ENCODE data around the gene HENMT1. TPM values are rescaled to one million over a fixed set of nuclear protein-coding genes. Genes with fewer than 3 reads are reported as not detected.
"Not testable (repeated sequence)": the region's sequence is repeated elsewhere in the genome, so short reads cannot be mapped to it uniquely, and the experiment has no call there.

HENMT1 gene
- total RNA-seq, 2 experiments from 2014 or later, result 26.1 to 26.4 TPM

DNA sequence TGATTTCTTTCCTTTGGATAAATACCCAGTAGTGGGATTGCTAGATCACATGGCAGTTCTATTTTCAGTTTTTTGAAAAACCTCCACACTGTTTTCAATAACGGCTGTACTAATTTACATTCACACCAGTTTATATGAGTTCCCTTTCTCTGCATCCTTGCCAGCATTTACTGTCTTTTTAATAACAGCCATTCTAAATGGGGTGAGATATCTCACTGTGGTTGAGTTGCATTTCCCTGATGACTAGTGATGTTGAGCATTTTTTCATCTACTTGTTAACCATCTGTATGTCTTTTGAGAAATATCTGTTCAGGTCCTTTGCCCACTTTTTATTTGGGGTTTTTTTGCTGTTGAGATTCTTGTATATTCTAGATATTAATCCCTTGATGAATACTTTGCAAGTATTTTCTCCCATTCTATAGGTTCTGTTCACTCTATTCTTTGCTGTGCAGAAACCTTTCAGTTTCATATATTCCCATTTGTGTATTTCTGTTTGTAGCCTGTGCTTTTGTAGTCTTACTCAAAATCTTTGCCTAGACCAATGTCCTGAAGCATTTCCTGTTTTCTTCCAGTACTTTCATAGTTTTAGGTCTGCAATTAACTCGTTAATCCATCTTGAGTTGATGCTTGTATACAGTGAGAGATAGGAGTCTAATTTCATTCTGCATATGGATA lies 7.3 kb downstream of the HENMT1 start:
- peaks cover 20% of the 10 kb centered on the region for H3K4me1 Mint-ChIP-seq
- H3K4me3 Mint-ChIP-seq, result no peak overlapping the region
- peaks cover 10% of the 10 kb centered on the region for H3K9me3 Mint-ChIP-seq
- H3K27me3 Mint-ChIP-seq, result no peaks in the 10 kb centered on the region
- H3K36me3 Mint-ChIP-seq, result peaks cover 50% of the 10 kb centered on the region
- peak overlapping the region; percentile 49 for H3K27ac Mint-ChIP-seq
- DNase-seq, result no peak

DNA sequence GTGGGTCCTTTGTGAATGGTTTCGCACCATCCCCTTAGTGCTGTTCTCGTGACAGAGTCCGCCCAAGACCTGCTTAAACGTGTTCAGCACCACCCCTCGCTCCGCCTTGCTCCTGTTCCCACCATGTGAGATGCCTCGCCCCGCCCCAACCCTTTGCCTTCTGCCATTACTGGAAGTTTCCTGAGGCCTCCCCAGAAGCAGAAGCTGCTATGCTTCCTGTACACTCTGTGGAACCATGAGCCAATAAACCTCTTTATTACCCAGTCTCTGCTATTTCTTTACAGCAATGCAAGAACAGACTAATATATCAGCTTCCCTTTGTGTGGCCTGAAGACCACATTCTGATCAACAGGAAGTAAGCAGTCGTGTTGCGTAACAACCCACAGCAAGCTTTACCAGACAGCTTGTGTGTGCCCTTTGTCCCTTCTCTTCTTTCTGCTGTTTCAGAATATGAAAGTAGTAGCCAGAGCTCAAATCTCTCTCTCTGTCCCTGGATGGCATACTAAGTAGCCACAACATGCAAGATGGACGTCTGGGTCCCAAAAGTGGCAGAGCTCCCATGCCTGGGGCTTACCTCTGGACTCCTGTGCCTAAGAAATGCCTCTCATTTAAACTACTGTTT lies 14.1 kb downstream of the HENMT1 start:
- peak; percentile 71 for DNase-seq

DNA sequence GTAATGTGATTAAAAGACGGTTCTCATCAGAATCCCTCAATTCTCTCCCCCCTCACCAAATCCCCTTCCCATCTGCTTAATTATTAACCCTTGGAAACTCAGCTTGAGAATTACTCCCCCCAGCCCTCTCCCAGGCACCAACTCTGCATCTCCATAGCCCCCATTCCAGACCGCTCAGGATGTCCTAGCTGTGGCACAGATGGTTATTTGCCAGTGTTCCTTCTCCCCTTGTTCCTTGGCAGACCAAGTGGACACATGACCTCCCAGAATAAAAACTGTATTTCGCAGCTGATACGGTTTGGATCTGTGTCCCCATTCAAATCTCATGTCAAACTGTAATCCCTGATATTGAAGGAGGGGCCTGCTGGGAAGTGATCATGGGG lies 14.6 kb downstream of the HENMT1 start:
- H3K36me3 Mint-ChIP-seq, result peaks cover 47% of the 10 kb centered on the region

More for the DNA sequence above, 14.1 kb downstream of the HENMT1 start:
- Mint-ChIP-seq H3K4me1 (peaks cover 48% of the 10 kb centered on the region), H3K27me3 (no peaks in the 10 kb centered on the region), H3K4me3 (peak overlapping the region; percentile 47), H3K36me3 (peaks cover 52% of the 10 kb centered on the region), H3K9me3 (peaks cover 11% of the 10 kb centered on the region), H3K27ac (peak overlapping the region; percentile 97)

DNA sequence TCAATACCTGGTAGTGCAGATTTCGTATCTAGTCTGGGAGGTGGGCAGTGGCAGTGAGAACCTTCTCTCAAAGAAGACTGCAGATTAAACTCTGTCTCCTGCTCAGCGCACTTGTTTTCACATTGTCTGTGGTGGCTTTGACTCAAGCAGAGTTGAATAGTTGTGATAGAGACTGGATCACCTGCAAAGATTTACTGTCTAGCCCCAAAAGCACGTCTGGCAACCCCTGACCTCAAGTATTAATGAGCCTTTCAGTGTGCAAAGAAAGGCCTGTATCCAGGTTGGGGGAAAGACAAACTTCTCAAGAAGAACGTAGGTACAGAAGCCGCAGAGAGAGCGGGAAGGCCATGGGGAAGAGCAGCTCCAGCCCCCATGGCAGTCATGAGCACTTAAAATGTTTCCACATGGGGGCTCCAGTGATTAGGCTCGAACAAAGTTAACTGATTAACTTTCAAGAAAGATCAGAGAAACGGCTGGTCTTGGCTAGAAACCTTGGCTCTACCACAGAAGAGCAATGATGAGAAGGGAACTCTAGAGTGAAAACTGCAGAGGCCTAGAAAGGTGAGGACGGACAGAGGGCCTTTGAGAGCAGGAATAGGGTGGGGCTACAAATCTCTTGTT lies 15.2 kb downstream of the HENMT1 start:
- H3K27ac Mint-ChIP-seq, result peak overlapping the region; percentile 97

More for the DNA sequence above, 14.6 kb downstream of the HENMT1 start:
- Mint-ChIP-seq H3K27ac (peak overlapping the region; percentile 97), H3K4me1 (peaks cover 48% of the 10 kb centered on the region), H3K9me3 (peaks cover 10% of the 10 kb centered on the region), H3K27me3 (no peaks in the 10 kb centered on the region), H3K4me3 (peak overlapping the region; percentile 47)
- no peak for DNase-seq

DNA sequence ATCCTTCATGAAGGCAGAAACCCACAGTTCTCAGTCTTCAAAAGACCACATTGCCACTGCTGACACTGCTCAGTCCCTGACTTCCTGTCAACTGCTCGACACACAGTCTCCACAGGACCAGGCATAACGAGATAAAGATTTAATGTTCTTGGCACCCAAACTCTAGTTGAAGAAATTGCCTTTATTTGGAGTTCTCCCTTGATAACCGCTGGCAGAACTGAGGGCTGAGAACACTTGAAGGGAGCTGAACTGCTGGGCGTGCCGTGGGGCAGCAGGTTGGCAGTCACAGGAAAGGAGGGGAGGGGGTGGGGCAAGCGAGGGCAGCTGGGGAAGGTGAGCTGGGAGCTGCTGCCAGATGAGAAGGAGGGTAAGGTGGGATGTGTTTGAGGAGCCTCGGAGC lies 15.9 kb downstream of the HENMT1 start:
- Mint-ChIP-seq H3K36me3 (peaks cover 41% of the 10 kb centered on the region), H3K4me1 (peaks cover 53% of the 10 kb centered on the region), H3K27me3 (no peaks in the 10 kb centered on the region), H3K4me3 (peak overlapping the region; percentile 67), H3K9me3 (peaks cover 10% of the 10 kb centered on the region), H3K27ac (peak overlapping the region; percentile 97)
- DNase-seq, result no peak

More for the DNA sequence above, 15.2 kb downstream of the HENMT1 start:
- Mint-ChIP-seq H3K4me1 (peaks cover 48% of the 10 kb centered on the region), H3K27me3 (no peaks in the 10 kb centered on the region), H3K36me3 (peaks cover 42% of the 10 kb centered on the region), H3K9me3 (peaks cover 10% of the 10 kb centered on the region), H3K4me3 (peak overlapping the region; percentile 67)
- no peak for DNase-seq

DNA sequence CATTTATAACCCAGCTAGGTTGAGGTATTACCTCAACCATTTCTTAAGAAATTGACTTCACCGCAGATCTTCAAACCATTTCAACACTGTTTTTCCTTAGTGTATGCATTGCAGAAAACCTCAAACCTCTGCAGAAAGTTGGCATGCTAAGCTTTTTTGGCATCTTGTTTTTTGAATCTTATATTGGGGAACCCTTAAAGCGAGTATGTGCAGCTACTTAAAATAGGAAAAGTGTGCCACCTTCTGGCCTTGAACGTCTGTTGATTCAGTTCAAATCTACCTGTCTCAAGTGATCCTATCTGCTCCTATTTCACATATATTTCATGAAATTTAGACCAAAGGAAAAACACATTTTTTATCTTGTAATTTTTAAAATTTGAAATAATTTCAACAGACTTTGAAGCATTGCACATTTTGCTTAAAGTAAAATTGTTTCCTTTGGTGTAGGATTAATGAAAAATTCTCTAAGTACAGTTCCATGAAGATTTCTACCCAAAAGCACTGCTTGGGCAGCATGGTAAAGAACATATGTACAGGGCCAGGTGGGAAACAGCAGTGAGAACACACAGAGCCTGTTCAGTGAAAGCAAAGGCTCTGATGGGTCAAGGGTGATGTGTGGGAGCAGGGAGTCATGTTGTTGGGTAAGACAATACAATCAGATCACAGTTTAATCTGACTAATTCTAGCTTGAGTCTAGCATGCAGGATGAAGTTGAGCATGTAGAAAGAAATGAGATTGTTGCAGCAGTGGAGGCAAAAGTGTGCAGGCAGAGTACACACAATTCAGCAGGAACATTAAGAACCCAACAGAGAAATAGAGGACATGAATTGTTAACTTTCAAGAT lies 17.2 kb downstream of the HENMT1 start:
- Mint-ChIP-seq H3K4me3 (no peak overlapping the region), H3K27me3 (peaks cover 3% of the 10 kb centered on the region), H3K36me3 (peaks cover 35% of the 10 kb centered on the region), H3K9me3 (peaks cover 9% of the 10 kb centered on the region), H3K27ac (no peak overlapping the region), H3K4me1 (peaks cover 56% of the 10 kb centered on the region)
- no peak for DNase-seq

DNA sequence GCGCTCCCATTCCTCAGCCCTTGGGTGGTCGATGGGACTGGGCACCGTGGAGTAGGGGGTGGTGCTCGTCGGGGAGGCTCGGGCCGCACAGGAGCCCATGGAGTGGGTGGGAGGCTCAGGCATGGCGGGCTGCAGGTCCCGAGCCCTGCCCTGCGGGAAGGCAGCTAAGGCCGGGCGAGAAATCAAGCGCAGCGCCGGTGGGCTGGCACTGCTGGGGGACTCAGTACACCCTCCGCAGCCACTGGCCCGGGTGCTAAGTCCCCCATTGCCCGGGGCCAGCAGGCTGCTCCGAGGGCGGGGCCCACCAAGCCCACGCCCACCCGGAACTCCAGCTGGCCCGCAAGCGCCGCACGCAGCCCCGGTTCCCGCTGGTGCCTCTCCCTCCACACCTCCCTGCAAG lies 20.0 kb downstream of the HENMT1 start:
- H3K4me1 Mint-ChIP-seq, result peaks cover 40% of the 10 kb centered on the region
- H3K36me3 Mint-ChIP-seq, result peaks cover 13% of the 10 kb centered on the region
- not testable (repeated sequence) for H3K27me3 Mint-ChIP-seq, DNase-seq, H3K27ac Mint-ChIP-seq, H3K9me3 Mint-ChIP-seq, H3K4me3 Mint-ChIP-seq

DNA sequence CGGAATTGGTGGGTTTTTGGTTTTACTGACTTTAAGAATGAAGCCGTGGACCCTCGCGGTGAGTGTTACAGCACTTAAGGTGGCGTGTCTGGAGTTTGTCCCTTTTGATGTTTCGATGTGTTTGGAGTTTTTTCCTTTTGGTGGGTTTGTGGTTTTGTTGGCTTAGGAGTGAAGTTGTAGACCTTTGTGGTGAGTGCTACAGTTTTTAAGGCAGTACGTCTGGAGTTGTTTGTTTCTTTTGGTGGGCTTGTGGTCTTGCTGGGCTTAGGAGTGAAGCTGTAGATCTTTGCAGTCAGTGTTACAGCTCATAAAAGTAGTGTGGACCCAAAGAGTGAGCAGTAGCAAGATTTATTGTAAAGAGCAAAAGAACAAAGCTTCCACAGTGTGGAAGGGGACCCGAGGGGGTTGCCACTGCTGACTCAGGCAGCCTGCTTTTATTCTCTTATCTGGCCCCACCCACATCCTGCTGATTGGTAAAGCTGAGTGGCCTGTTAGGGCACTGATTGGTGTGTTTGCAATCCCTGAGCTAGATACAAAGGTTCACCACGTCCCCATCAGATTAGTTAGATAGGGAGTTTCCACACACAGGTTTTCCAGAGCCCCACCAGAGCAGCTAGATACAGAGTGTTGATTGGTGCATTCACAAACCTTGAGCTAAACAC lies 20.9 kb downstream of the HENMT1 start:
- H3K9me3 Mint-ChIP-seq, result no peaks in the 10 kb centered on the region
- H3K36me3 Mint-ChIP-seq, result peaks cover 11% of the 10 kb centered on the region
- peak; percentile 65 for DNase-seq
- H3K4me1 Mint-ChIP-seq, result peaks cover 31% of the 10 kb centered on the region
- H3K27ac Mint-ChIP-seq, result peak overlapping the region; percentile 90
- H3K27me3 Mint-ChIP-seq, result peaks cover 3% of the 10 kb centered on the region
- H3K4me3 Mint-ChIP-seq, result peak overlapping the region; percentile 53

DNA sequence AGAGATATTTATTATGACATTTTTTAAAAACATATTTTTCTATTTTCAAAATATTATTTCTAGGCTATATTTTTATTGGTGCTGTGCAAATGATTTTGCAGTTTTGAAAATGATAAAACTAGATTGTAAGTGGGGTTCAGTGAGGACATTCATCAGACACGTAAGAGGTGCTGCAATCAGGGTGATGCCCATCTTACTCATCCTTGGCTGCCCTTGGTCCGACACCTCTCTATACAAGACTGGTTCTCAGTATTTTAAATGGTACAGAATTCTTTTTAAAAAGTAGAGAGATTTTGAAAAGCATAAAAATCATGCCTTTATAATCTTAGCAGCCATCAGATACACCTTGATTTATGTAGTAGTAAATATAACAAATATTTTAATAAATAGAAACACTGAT lies 24.0 kb downstream of the HENMT1 start:
- no peak overlapping the region for H3K4me3 Mint-ChIP-seq

DNA sequence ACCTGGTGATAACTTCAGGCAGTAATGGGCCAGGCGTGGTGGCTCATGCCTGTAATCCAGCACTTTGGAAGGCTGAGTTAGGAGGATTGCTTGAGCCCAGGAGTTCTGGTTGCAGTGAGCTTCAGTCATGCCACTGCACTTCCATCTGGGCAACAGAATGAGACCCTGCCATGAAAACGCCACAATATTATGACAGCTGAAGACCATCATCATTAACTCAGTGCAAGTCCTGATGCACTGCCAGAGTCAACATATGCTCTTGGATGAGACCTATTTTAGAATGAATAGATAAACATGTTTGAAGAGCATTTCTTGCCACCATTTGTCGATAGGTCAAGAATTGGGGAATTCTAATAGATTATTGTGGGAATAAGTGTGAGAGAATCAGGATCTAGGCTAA lies 26.4 kb downstream of the HENMT1 start:
- no peak overlapping the region for H3K27ac Mint-ChIP-seq
- no peak overlapping the region for H3K4me3 Mint-ChIP-seq
- no peaks in the 10 kb centered on the region for H3K4me1 Mint-ChIP-seq
- no peak for DNase-seq
- no peaks in the 10 kb centered on the region for H3K9me3 Mint-ChIP-seq
- peaks cover 6% of the 10 kb centered on the region for H3K36me3 Mint-ChIP-seq
- no peaks in the 10 kb centered on the region for H3K27me3 Mint-ChIP-seq

More for the DNA sequence above, 24.0 kb downstream of the HENMT1 start:
- DNase-seq, result no peak
- Mint-ChIP-seq H3K27ac (no peak overlapping the region), H3K27me3 (peaks cover 3% of the 10 kb centered on the region), H3K4me1 (peaks cover 9% of the 10 kb centered on the region), H3K9me3 (no peaks in the 10 kb centered on the region), H3K36me3 (peaks cover 14% of the 10 kb centered on the region)

DNA sequence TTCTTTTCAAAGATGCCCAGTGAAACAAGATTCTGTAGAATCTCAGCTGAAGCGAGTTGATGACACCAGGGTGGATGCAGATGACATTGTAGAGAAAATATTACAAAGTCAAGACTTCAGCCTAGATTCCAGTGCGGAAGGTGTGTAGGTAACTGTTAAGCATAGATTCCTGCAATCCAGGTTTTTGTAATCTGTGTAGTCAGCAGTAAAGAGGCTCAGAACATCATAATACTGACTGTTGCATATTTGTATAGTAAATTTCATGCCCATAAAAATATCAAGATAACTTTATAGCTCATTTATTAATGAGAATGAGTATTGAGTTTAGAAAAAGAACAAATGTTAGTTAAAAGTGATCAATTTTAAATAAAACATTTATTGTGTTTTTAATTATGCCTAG lies 32.2 kb downstream of the HENMT1 start:
- Mint-ChIP-seq H3K27me3 (no peaks in the 10 kb centered on the region), H3K4me1 (no peaks in the 10 kb centered on the region), H3K36me3 (no peaks in the 10 kb centered on the region), H3K4me3 (no peak overlapping the region), H3K27ac (no peak overlapping the region), H3K9me3 (no peaks in the 10 kb centered on the region)
- no peak for DNase-seq

DNA sequence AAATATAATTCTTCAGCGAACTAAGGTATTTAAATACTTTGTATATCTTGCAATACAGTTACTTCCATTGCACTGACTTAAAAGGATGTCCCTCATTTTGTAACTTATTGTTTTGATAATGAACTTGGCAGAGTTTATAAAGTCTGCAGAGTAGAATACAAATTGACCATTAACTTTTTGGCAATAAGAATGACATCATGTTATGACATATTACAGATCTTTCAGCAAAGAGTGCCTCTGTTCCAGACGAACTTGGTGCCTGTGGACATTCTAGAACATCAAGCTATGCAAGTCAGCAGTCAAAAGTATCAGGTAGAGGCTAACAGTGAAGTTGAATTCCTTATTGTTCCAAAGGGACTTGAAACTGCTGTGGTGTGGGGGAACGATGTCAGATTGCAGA lies 32.9 kb downstream of the HENMT1 start:
- H3K36me3 Mint-ChIP-seq, result no peaks in the 10 kb centered on the region
- H3K27me3 Mint-ChIP-seq, result no peaks in the 10 kb centered on the region
- DNase-seq, result no peak
- no peaks in the 10 kb centered on the region for H3K4me1 Mint-ChIP-seq
- no peak overlapping the region for H3K4me3 Mint-ChIP-seq
- no peaks in the 10 kb centered on the region for H3K9me3 Mint-ChIP-seq
- H3K27ac Mint-ChIP-seq, result no peak overlapping the region

DNA sequence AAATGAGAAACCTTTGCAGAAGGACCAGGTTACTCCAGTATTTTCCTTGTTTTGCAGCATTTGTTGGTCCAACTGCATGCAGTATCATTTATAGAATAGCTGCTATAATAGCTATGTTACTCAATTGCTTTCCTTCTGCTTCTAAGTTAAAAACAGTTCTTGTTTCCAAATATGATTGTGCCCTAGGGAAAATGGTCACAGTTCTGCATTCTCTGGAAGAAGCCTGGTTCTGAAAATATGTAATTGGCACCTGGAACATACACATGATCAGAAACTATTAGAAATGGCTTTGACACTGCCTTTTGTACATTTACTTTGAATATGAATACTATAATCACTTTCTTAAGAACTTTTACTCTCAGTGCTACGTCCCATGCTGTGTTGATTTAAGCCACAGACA lies 33.6 kb downstream of the HENMT1 start:
- Mint-ChIP-seq H3K9me3 (no peaks in the 10 kb centered on the region), H3K4me1 (no peaks in the 10 kb centered on the region), H3K27me3 (no peaks in the 10 kb centered on the region), H3K27ac (no peak overlapping the region), H3K4me3 (no peak overlapping the region), H3K36me3 (no peaks in the 10 kb centered on the region)
- DNase-seq, result no peak

DNA sequence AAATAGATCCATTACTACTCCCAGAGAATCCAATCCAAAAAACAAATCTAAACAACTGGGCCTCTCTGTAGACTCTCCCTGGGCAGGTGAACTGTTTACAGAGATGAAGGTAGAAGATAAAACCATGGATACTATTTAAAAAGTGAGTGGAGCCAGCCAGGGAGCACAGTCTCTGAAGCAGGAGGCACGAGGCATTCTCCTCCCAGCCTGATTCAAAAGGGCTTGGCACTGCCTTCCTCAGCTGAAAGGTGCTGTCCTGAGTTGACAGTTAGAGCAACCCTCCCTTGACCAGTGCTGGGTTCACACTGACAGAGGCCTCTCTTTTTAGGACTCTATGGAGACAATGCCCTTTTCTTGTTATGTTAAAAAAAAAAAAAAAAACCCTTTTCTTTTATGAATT lies 36.8 kb downstream of the HENMT1 start:
- no peak for DNase-seq
- H3K4me1 Mint-ChIP-seq, result no peaks in the 10 kb centered on the region
- H3K27ac Mint-ChIP-seq, result no peak overlapping the region
- no peak overlapping the region for H3K4me3 Mint-ChIP-seq
- H3K36me3 Mint-ChIP-seq, result no peaks in the 10 kb centered on the region
- H3K9me3 Mint-ChIP-seq, result no peaks in the 10 kb centered on the region
- no peaks in the 10 kb centered on the region for H3K27me3 Mint-ChIP-seq

DNA sequence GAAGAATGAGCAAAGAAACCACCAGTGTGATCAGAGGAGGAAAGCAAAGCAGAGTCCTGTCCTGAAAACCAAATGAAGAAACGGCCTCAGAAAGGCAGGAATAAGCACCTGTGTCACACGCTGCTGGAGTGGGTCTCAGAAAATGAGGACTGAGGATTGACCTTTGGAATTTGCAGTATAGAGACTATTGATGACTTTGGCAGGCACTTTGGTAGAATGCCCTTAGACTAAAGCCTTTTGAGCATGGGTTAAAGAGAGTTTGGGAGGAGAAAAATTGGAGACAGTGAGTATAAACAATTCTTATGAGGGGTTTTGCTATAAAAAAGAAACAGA lies 43.2 kb downstream of the HENMT1 start:
- no peak for DNase-seq
- Mint-ChIP-seq H3K27me3 (no peaks in the 10 kb centered on the region), H3K27ac (no peak overlapping the region), H3K4me1 (no peaks in the 10 kb centered on the region), H3K9me3 (no peaks in the 10 kb centered on the region), H3K4me3 (no peak overlapping the region), H3K36me3 (no peaks in the 10 kb centered on the region)
